Activated CD8-positive, alpha-beta memory T cell treated with anti-CD3 and anti-CD28 coated beads, Interleukin-2, amount 50 U/mL, for 1 hour (primary cell): ENCODE results near the gene PRXL2C.
"Not testable (repeated sequence)": the region's sequence is repeated elsewhere in the genome, so short reads cannot be mapped to it uniquely, and the experiment has no call there.

Experiments used
- DNase-seq: peaks from one replicate; pipeline ENCODE4 v3.0.0-alpha.2; 2020; ENCODE audit errors: extremely low read depth

PRXL2C gene

GRCh38 chr9:96655198-96655851 lies at the start of gene PRXL2C:
PRXL2C (minus strand) TSS chr9:96655317; CDS start chr9:96655281, 36 bp downstream.
- peak; percentile 58 for DNase-seq

GRCh38 chr9:96700721-96701375 lies 45.7 kb upstream of the PRXL2C start:
- not testable (repeated sequence) for DNase-seq

- no peak for DNase-seq
Observed at GRCh38 chr9:96691326-96691725, 36.2 kb upstream of the PRXL2C start.

- DNase-seq: no peak
Observed at GRCh38 chr9:96688745-96689464, 33.8 kb upstream of the PRXL2C start.

- no peak for DNase-seq
Observed at GRCh38 chr9:96688187-96688586, 33.1 kb upstream of the PRXL2C start.

GRCh38 chr9:96686638-96687335 lies 31.7 kb upstream of the PRXL2C start:
- peak; percentile 53 for DNase-seq

GRCh38 chr9:96680812-96681499 lies 25.8 kb upstream of the PRXL2C start:
- DNase-seq: no peak

GRCh38 chr9:96674906-96675538 lies 19.9 kb upstream of the PRXL2C start:
- DNase-seq: no peak

- not testable (repeated sequence) for DNase-seq
Observed at GRCh38 chr9:96673786-96674185, 18.7 kb upstream of the PRXL2C start.

- DNase-seq: no peak
Observed at GRCh38 chr9:96668868-96669534, 13.9 kb upstream of the PRXL2C start.

- DNase-seq: no peak
Observed at GRCh38 chr9:96667363-96667728, 12.2 kb upstream of the PRXL2C start.

GRCh38 chr9:96666653-96667362 lies 11.7 kb upstream of the PRXL2C start:
- DNase-seq: not testable (repeated sequence)

GRCh38 chr9:96665789-96666188 lies 10.7 kb upstream of the PRXL2C start:
- no peak for DNase-seq

GRCh38 chr9:96663506-96664120 lies 8.5 kb upstream of the PRXL2C start:
- no peak for DNase-seq

GRCh38 chr9:96661711-96662110 lies 6.6 kb upstream of the PRXL2C start:
- no peak for DNase-seq

- no peak for DNase-seq
Observed at GRCh38 chr9:96660692-96661248, 5.7 kb upstream of the PRXL2C start.

- peak; percentile 74 for DNase-seq
Observed at GRCh38 chr9:96654450-96655197, 493 bp downstream of the PRXL2C start.

- no peak for DNase-seq
Observed at GRCh38 chr9:96651626-96652025, 3.5 kb downstream of the PRXL2C start.
